IMR-90 (cell line): ENCODE data around the gene PCNX2. TPM values are rescaled to one million over a fixed set of nuclear protein-coding genes. Genes with fewer than 3 reads are reported as not detected.

Source experiments
- ATAC-seq: fragments of 200-7000 bp; cut with Tn5 transposase; 2 replicates; pipeline ENCODE4 v1.9.1; 2020; ENCODE audit warnings: low read depth, mild to moderate bottlenecking, moderate library complexity
- BruUV-seq: library from RNA; stranded (reverse); fragments of 400-500 nt; replicated peaks from 2 replicates; lab custom pipeline; 2021; lab: Mats Ljungman, UMichigan
- CTCF ChIA-PET: fragments of 300-600 bp; formaldehyde crosslinking; extraction: SDS; loops from one replicate; lab custom pipeline; 2021; ENCODE audit warnings: antibody characterized with exemption; lab: Yijun Ruan, JAX
- POLR2A ChIA-PET: fragments of 300-600 bp; sonication (Branson Sonifier 250); formaldehyde crosslinking; loops from one replicate; lab custom pipeline; 2022; ENCODE audit warnings: antibody characterized with exemption; ENCODE audit not compliant: unreplicated experiment; lab: Charles Lee
- DNase-seq: peaks from one replicate; pipeline ENCODE4 v3.0.0; 2013
- H2AFZ ChIP-seq: replicated peaks from 2 replicates; pipeline ENCODE3; 2013; ENCODE audit warnings: low read length, mild to moderate bottlenecking; ENCODE audit not compliant: poor library complexity
- H2AK5ac ChIP-seq: 2 replicates; pipeline ENCODE4 v1.6.1; 2013; ENCODE audit warnings: low read depth, low read length, inconsistent platforms
- H2AK9ac ChIP-seq: replicated peaks from 2 replicates; pipeline ENCODE3; 2013; ENCODE audit warnings: mild to moderate bottlenecking, low read depth, low read length, moderate library complexity; ENCODE audit not compliant: poor library complexity
- H2BK120ac ChIP-seq: 2 replicates; pipeline ENCODE4 v1.6.1; 2013; ENCODE audit warnings: low read depth, low read length, inconsistent platforms
- H2BK15ac ChIP-seq: 3 replicates; pipeline ENCODE4 v1.6.1; 2013; ENCODE audit warnings: low read depth, low read length, inconsistent platforms
- H2BK20ac ChIP-seq: 2 replicates; pipeline ENCODE4 v1.6.1; 2013; ENCODE audit warnings: low read depth, mild to moderate bottlenecking, inconsistent platforms, low read length, moderate library complexity
- H2BK5ac ChIP-seq: 2 replicates; pipeline ENCODE4 v1.6.1; 2013; ENCODE audit warnings: mild to moderate bottlenecking, low read depth, low read length, inconsistent platforms; ENCODE audit not compliant: poor library complexity, severe bottlenecking
- H3K14ac ChIP-seq: replicated peaks from 2 replicates; pipeline ENCODE4 v1.6.1; 2013; ENCODE audit warnings: low read depth, low read length, inconsistent platforms
- H3K18ac ChIP-seq: 2 replicates; pipeline ENCODE4 v1.6.1; 2013; ENCODE audit warnings: low read depth, low read length, control low read depth
- H3K23ac ChIP-seq: 2 replicates; pipeline ENCODE4 v1.6.1; 2013; ENCODE audit warnings: low read depth, low read length, inconsistent platforms
- H3K27ac ChIP-seq: 2 replicates; pipeline ENCODE4 v1.5.1; 2013; ENCODE audit warnings: mild to moderate bottlenecking, control low read depth, low read length; ENCODE audit not compliant: insufficient read depth
- H3K27me3 ChIP-seq: 2 replicates; pipeline ENCODE4 v1.6.1; 2013; ENCODE audit warnings: low read length; ENCODE audit not compliant: control insufficient read depth, insufficient read depth
- H3K36me3 ChIP-seq: 2 replicates; pipeline ENCODE4 v1.6.1; 2013; ENCODE audit warnings: low read length, mixed read lengths; ENCODE audit not compliant: control insufficient read depth, insufficient read depth
- H3K4ac ChIP-seq: 2 replicates; pipeline ENCODE4 v1.6.1; 2013; ENCODE audit warnings: low read depth, low read length, inconsistent platforms
- H3K4me1 ChIP-seq: 2 replicates; pipeline ENCODE4 v1.6.1; 2013; ENCODE audit warnings: low read length, mixed read lengths; ENCODE audit not compliant: control insufficient read depth, insufficient read depth
- H3K4me2 ChIP-seq: 2 replicates; pipeline ENCODE4 v1.6.1; 2013; ENCODE audit warnings: low read depth, mild to moderate bottlenecking, control low read depth, low read length, moderate library complexity
- H3K4me3 ChIP-seq: 2 replicates; pipeline ENCODE4 v1.5.1; 2013; ENCODE audit warnings: low read depth, mild to moderate bottlenecking, control low read depth, low read length, moderate library complexity; ENCODE audit not compliant: insufficient read depth
- H3K56ac ChIP-seq: 2 replicates; pipeline ENCODE4 v1.6.1; 2013; ENCODE audit warnings: low read length, inconsistent platforms; ENCODE audit not compliant: insufficient read depth; ENCODE audit errors: extremely low read depth
- H3K79me1 ChIP-seq, 2 experiments: 2 replicates each; pipeline ENCODE4 v1.6.1; 2013; ENCODE audit warnings: low read length in 2 of 2, inconsistent platforms in 1 of 2, low read depth in 1 of 2
- H3K9ac ChIP-seq: 2 replicates; pipeline ENCODE4 v1.6.1; 2013; ENCODE audit warnings: low read depth, low read length, control low read depth
- H3K9me1 ChIP-seq: 2 replicates; pipeline ENCODE4 v1.6.1; 2013; ENCODE audit warnings: low read length, inconsistent platforms; ENCODE audit not compliant: insufficient read depth
- H3K9me3 ChIP-seq: 2 replicates; pipeline ENCODE4 v1.6.1; 2013; ENCODE audit warnings: low read length; ENCODE audit not compliant: control insufficient read depth, insufficient read depth
- H4K20me1 ChIP-seq: 2 replicates; pipeline ENCODE4 v1.6.1; 2013; ENCODE audit warnings: low read length, inconsistent platforms; ENCODE audit not compliant: insufficient read depth
- H4K5ac ChIP-seq: 2 replicates; pipeline ENCODE4 v1.6.1; 2013; ENCODE audit warnings: mild to moderate bottlenecking, low read depth, low read length, control low read depth
- H4K8ac ChIP-seq, 2 experiments: 2 replicates each; pipeline ENCODE4 v1.6.1; 2013; ENCODE audit warnings: low read depth in 2 of 2, low read length in 2 of 2, control low read depth in 1 of 2, inconsistent platforms in 1 of 2
- H4K91ac ChIP-seq: 2 replicates; pipeline ENCODE4 v1.6.1; 2013; ENCODE audit warnings: low read depth, low read length, inconsistent platforms; ENCODE audit not compliant: insufficient read depth
- BHLHE40 ChIP-seq: fragments of 150-350 bp; IDR thresholded peaks from 2 replicates; pipeline ENCODE4 v1.6.1; 2016; ENCODE audit warnings: mild to moderate bottlenecking, low read depth, low read length
- CEBPB ChIP-seq: IDR thresholded peaks from 2 replicates; pipeline ENCODE4 v1.6.1; 2012; ENCODE audit warnings: low read depth, low read length, improper control_type of control experiment
- CHD1 ChIP-seq: IDR thresholded peaks from 2 replicates; pipeline ENCODE4 v1.6.1; 2012; ENCODE audit warnings: low read depth, low read length, improper control_type of control experiment
- FOS ChIP-seq: fragments of 150-350 bp; IDR thresholded peaks from 2 replicates; pipeline ENCODE4 v1.6.1; 2016; ENCODE audit warnings: low read depth, low read length
- MAFK ChIP-seq: IDR thresholded peaks from 2 replicates; pipeline ENCODE4 v1.6.1; 2012; ENCODE audit warnings: low read depth, low read length, improper control_type of control experiment
- MAZ ChIP-seq: IDR thresholded peaks from 2 replicates; pipeline ENCODE4 v1.6.1; 2012; ENCODE audit warnings: low read depth, mild to moderate bottlenecking, low read length, improper control_type of control experiment, moderate library complexity, borderline replicate concordance
- MXI1 ChIP-seq: IDR thresholded peaks from 2 replicates; pipeline ENCODE4 v1.6.1; 2012; ENCODE audit warnings: low read depth, mild to moderate bottlenecking, low read length, moderate library complexity, borderline replicate concordance
- NFE2L2 ChIP-seq: fragments of 150-350 bp; IDR thresholded peaks from 2 replicates; pipeline ENCODE4 v1.6.1; 2016; ENCODE audit warnings: low read depth, mild to moderate bottlenecking, low read length
- POLR2A ChIP-seq: IDR thresholded peaks from 2 replicates; pipeline ENCODE4 v1.6.1; 2012; ENCODE audit warnings: mild to moderate bottlenecking, low read depth, low read length
- RAD21 ChIP-seq: IDR thresholded peaks from 2 replicates; pipeline ENCODE4 v1.6.1; 2012; ENCODE audit warnings: low read length, improper control_type of control experiment
- RCOR1 ChIP-seq: IDR thresholded peaks from 2 replicates; pipeline ENCODE4 v1.6.1; 2012; ENCODE audit warnings: mild to moderate bottlenecking, low read length, improper control_type of control experiment; ENCODE audit not compliant: insufficient replicate concordance
- RFX5 ChIP-seq: IDR thresholded peaks from 2 replicates; pipeline ENCODE4 v1.8.0; 2012; ENCODE audit warnings: low read depth, mild to moderate bottlenecking, low read length, moderate library complexity
- SMC3 ChIP-seq: fragments of 150-350 bp; IDR thresholded peaks from 2 replicates; pipeline ENCODE4 v1.6.1; 2016; ENCODE audit warnings: low read depth, mild to moderate bottlenecking, antibody characterized with exemption, low read length, moderate library complexity
- WGBS, 2 experiments: methylation state at CpG; one replicate each; pipeline versions ENCODE4 v1.1.5 to v1.1.7; 2013; ENCODE audit warnings: missing lambda C conversion rate in 2 of 2; ENCODE audit not compliant: insufficient read length in 1 of 2; ENCODE audit errors: extremely low coverage in 2 of 2; 5-methylcytosine and 5-hydroxymethylcytosine counted together
- dilution Hi-C: fragments of 300-500 bp; cut with HindIII; formaldehyde crosslinking; loops from one replicate; pipeline ENCODE4 v1.14.3; 2018; ENCODE audit warnings: low sequenced_read_pairs; ENCODE audit not compliant: unreplicated experiment
- in situ Hi-C: fragments of 300-500 bp; cut with MboI; formaldehyde crosslinking; loops from 3 replicates; pipeline ENCODE4 v1.14.3; 2019; ENCODE audit warnings: low sequenced_read_pairs, inconsistent platforms, mixed read lengths
- intact Hi-C: fragments of 100-400 bp; cut with micrococcal nuclease; formaldehyde crosslinking; loops from 2 replicates; pipeline ENCODE4 v1.10.0; 2022
- polyA plus RNA-seq, 3 experiments: library from polyadenylated mRNA; depleted of rRNA; stranded (reverse); fragments of >200 nt; gene quantifications; 2 replicates each; pipeline ENCODE4 v1.2.3, GENCODE V29; 2012; ENCODE audit warnings: low replicate concordance in 1 of 3
- total RNA-seq: library from RNA; depleted of rRNA; stranded (reverse); fragments of >200 nt; gene quantifications from 2 replicates; pipeline ENCODE4 v1.2.3, GENCODE V29; 2012
- TF ChIP-seq, protein P1 (sequence below): fragments of 150-350 bp; IDR thresholded peaks from 2 replicates; pipeline ENCODE4 v1.6.1; 2017; ENCODE audit warnings: mild to moderate bottlenecking, antibody characterized with exemption, low read length, low read depth
- TF ChIP-seq, protein P2 (sequence below): conservative IDR thresholded peaks from 2 replicates; pipeline ENCODE4 v1.5.1; 2012; ENCODE audit warnings: mild to moderate bottlenecking, low read depth, low read length, improper control_type of control experiment
- TF ChIP-seq, protein P3 (sequence below): fragments of 150-350 bp; IDR thresholded peaks from 2 replicates; pipeline ENCODE4 v1.6.1; 2016; ENCODE audit warnings: low read depth, mild to moderate bottlenecking, low read length, moderate library complexity, borderline replicate concordance

Gene PCNX2
- total and polyA plus RNA-seq, 2 of the 4 experiments (the other 2 are of a cell fraction) = 15.9 to 22.6 TPM

DNA sequence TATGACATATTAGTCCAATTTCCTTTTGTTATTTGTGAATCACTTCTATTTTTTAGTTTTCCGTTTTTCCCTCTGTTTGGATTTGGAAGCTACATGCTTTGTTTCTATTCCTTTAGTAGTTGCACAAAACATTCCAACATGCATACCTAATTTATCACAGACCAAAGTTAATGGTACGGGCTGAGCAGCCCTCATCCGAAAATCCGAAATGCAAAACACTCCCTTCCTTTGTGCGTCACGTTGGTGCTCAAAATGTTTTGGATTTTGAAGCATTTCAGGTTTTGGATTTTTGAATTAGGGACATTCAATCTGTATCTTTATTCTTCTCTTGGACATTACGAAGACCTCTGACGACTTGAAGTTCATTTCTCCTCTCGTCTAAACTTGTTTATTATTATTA lies 124.8 kb downstream of the PCNX2 start:
- in situ Hi-C loops = no loop called here
- H2BK120ac ChIP-seq = no peak overlapping the region
- DNase-seq (no peak), ATAC-seq (no peak)
- H3K18ac ChIP-seq = no peak overlapping the region
- H3K4ac ChIP-seq = no peak overlapping the region
- no peak for TF ChIP-seq MXI1
- TF ChIP-seq MAZ = no peak
- TF ChIP-seq MAFK = no peak
- TF ChIP-seq, protein P1, sequence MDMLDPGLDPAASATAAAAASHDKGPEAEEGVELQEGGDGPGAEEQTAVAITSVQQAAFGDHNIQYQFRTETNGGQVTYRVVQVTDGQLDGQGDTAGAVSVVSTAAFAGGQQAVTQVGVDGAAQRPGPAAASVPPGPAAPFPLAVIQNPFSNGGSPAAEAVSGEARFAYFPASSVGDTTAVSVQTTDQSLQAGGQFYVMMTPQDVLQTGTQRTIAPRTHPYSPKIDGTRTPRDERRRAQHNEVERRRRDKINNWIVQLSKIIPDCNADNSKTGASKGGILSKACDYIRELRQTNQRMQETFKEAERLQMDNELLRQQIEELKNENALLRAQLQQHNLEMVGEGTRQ = no peak
- no peak for TF ChIP-seq RCOR1
- TF ChIP-seq, protein P2, sequence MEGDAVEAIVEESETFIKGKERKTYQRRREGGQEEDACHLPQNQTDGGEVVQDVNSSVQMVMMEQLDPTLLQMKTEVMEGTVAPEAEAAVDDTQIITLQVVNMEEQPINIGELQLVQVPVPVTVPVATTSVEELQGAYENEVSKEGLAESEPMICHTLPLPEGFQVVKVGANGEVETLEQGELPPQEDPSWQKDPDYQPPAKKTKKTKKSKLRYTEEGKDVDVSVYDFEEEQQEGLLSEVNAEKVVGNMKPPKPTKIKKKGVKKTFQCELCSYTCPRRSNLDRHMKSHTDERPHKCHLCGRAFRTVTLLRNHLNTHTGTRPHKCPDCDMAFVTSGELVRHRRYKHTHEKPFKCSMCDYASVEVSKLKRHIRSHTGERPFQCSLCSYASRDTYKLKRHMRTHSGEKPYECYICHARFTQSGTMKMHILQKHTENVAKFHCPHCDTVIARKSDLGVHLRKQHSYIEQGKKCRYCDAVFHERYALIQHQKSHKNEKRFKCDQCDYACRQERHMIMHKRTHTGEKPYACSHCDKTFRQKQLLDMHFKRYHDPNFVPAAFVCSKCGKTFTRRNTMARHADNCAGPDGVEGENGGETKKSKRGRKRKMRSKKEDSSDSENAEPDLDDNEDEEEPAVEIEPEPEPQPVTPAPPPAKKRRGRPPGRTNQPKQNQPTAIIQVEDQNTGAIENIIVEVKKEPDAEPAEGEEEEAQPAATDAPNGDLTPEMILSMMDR = no peak
- no peak for TF ChIP-seq FOS
- no peak for TF ChIP-seq SMC3
- TF ChIP-seq NFE2L2 = no peak
- TF ChIP-seq CHD1 = no peak
- no peak for TF ChIP-seq RFX5
- no peak for TF ChIP-seq BHLHE40
- TF ChIP-seq, protein P3, sequence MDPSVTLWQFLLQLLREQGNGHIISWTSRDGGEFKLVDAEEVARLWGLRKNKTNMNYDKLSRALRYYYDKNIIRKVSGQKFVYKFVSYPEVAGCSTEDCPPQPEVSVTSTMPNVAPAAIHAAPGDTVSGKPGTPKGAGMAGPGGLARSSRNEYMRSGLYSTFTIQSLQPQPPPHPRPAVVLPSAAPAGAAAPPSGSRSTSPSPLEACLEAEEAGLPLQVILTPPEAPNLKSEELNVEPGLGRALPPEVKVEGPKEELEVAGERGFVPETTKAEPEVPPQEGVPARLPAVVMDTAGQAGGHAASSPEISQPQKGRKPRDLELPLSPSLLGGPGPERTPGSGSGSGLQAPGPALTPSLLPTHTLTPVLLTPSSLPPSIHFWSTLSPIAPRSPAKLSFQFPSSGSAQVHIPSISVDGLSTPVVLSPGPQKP = no peak
- no peak for TF ChIP-seq RAD21
- no peak for TF ChIP-seq POLR2A
- no peak for TF ChIP-seq CEBPB
- no peaks in the 10 kb centered on the region for H3K4me1 ChIP-seq
- no peak overlapping the region for H2AK5ac ChIP-seq
- no TSS peak for BruUV-seq
- H3K23ac ChIP-seq = no peak overlapping the region
- H3K79me1 ChIP-seq = no peaks in the 10 kb centered on the region
- H3K9me1 ChIP-seq = no peaks in the 10 kb centered on the region
- no peak overlapping the region for H4K8ac ChIP-seq
- no peak overlapping the region for H4K91ac ChIP-seq
- no peak overlapping the region for H2BK15ac ChIP-seq
- H3K27ac ChIP-seq = no peak overlapping the region
- H2AFZ ChIP-seq = no peak overlapping the region
- CTCF ChIA-PET = no interaction called here
- H2BK5ac ChIP-seq = no peak overlapping the region
- H2BK20ac ChIP-seq = no peak overlapping the region
- H3K9ac ChIP-seq = no peak overlapping the region
- no peaks in the 10 kb centered on the region for H3K27me3 ChIP-seq
- no peak overlapping the region for H3K4me3 ChIP-seq
- dilution Hi-C loops = no loop called here
- no peak overlapping the region for H4K5ac ChIP-seq
- intact Hi-C loops = no loop called here
- no peak overlapping the region for H3K56ac ChIP-seq
- POLR2A ChIA-PET = no interaction called here
- no peak overlapping the region for H3K4me2 ChIP-seq
- H3K14ac ChIP-seq = no peak overlapping the region
- H4K20me1 ChIP-seq = no peaks in the 10 kb centered on the region
- H3K9me3 ChIP-seq = peaks cover 7% of the 10 kb centered on the region; the same call in 1 of the 2 replicates
- no CpG with 5 or more reads among the region's 9 CpGs for WGBS, 2 experiments
- H2AK9ac ChIP-seq = no peak overlapping the region
- peaks cover 8% of the 10 kb centered on the region for H3K36me3 ChIP-seq
